ENCODE data around the gene MEG3.
"Not testable (repeated sequence)": the region's sequence is repeated elsewhere in the genome, so short reads cannot be mapped to it uniquely, and the experiment has no call there.

The MEG3 gene

GRCh38 chr14:100789460-100790417 lies 36.2 kb upstream of the MEG3 start:
- no peak for DNase-seq

- DNase-seq, result no peak
These were observed 35.2 kb upstream of the MEG3 start for GRCh38 chr14:100790502-100791347.

- no peak for DNase-seq
These were observed 34.6 kb upstream of the MEG3 start for GRCh38 chr14:100791348-100791735.

GRCh38 chr14:100791995-100792394 lies 33.9 kb upstream of the MEG3 start:
- DNase-seq, result no peak

GRCh38 chr14:100796946-100797345 lies 29.0 kb upstream of the MEG3 start:
- DNase-seq, result no peak

- DNase-seq, result no peak
These were observed 25.9 kb upstream of the MEG3 start for GRCh38 chr14:100800041-100800440.

GRCh38 chr14:100801433-100801832 lies 24.5 kb upstream of the MEG3 start:
- not testable (repeated sequence) for DNase-seq

- DNase-seq, result no peak
These were observed 23.7 kb upstream of the MEG3 start for GRCh38 chr14:100802179-100802578.

- DNase-seq, result no peak
These were observed 23.2 kb upstream of the MEG3 start for GRCh38 chr14:100802766-100803165.

- DNase-seq, result no peak
These were observed 22.7 kb upstream of the MEG3 start for GRCh38 chr14:100803226-100803625.

GRCh38 chr14:100803676-100804075 lies 22.2 kb upstream of the MEG3 start:
- no peak for DNase-seq

GRCh38 chr14:100804138-100804537 lies 21.8 kb upstream of the MEG3 start:
- no peak for DNase-seq

GRCh38 chr14:100804558-100805309 lies 21.2 kb upstream of the MEG3 start:
- no peak for DNase-seq

GRCh38 chr14:100806386-100806785 lies 19.5 kb upstream of the MEG3 start:
- no peak for DNase-seq

- no peak for DNase-seq
These were observed 18.4 kb upstream of the MEG3 start for GRCh38 chr14:100807496-100807895.

- DNase-seq, result no peak
These were observed 17.8 kb upstream of the MEG3 start for GRCh38 chr14:100807979-100808734.

GRCh38 chr14:100810435-100810834 lies 15.5 kb upstream of the MEG3 start:
- DNase-seq, result no peak

- no peak for DNase-seq
These were observed 15.0 kb upstream of the MEG3 start for GRCh38 chr14:100810861-100811461.

- DNase-seq, result no peak
These were observed 12.6 kb upstream of the MEG3 start for GRCh38 chr14:100813291-100813690.

GRCh38 chr14:100815478-100816285 lies 10.2 kb upstream of the MEG3 start:
- DNase-seq, result no peak
